Natural killer cell (primary cell): ENCODE data around the gene PLAA. TPM values are rescaled to one million over a fixed set of nuclear protein-coding genes. Genes with fewer than 3 reads are reported as not detected.

Experiments used
- ATAC-seq, 3 donors: fragments of 150-1000 bp in 2 of 3; fragments of 200-7000 bp in 1 of 3; cut with Tn5 transposase; 1 replicate in 1 of 3; 2 replicates in 2 of 3; pipeline ENCODE4 v1.10.0; 2021; ENCODE audit warnings: mild to moderate bottlenecking in 2 of 3, moderate library complexity in 2 of 3
- DNase-seq, 2 donors: peaks; one replicate each; pipeline versions ENCODE4 v3.0.0 to v3.0.0-alpha.2; 2013 to 2021; ENCODE audit warnings: mixed read lengths in 1 of 2
- H3K27ac ChIP-seq: one replicate; pipeline ENCODE4 v1.5.1; 2013; ENCODE audit warnings: mild to moderate bottlenecking, low read length
- H3K27me3 ChIP-seq: one replicate; pipeline ENCODE4 v1.6.1; 2013; ENCODE audit warnings: low read length; ENCODE audit not compliant: control insufficient read depth, insufficient read depth
- H3K36me3 ChIP-seq: one replicate; pipeline ENCODE4 v1.6.1; 2013; ENCODE audit warnings: low read length; ENCODE audit not compliant: control insufficient read depth, insufficient read depth
- H3K4me1 ChIP-seq: one replicate; pipeline ENCODE4 v1.6.1; 2013; ENCODE audit warnings: low read length; ENCODE audit not compliant: control insufficient read depth, insufficient read depth
- H3K4me3 ChIP-seq: one replicate; pipeline ENCODE4 v1.5.1; 2013; ENCODE audit warnings: low read length
- H3K9me3 ChIP-seq: one replicate; pipeline ENCODE4 v1.6.1; 2013; ENCODE audit warnings: low read length; ENCODE audit not compliant: control insufficient read depth, insufficient read depth
- H3K27ac Mint-ChIP-seq, 2 donors: one replicate each; pipeline ENCODE4 v1.8.0; 2022; ENCODE audit warnings: mild to moderate bottlenecking in 2 of 2, mixed read lengths in 2 of 2, moderate library complexity in 1 of 2
- H3K27me3 Mint-ChIP-seq, 2 donors: one replicate each; pipeline ENCODE4 v1.8.0; 2022; ENCODE audit warnings: low read depth in 2 of 2, mixed read lengths in 2 of 2
- H3K36me3 Mint-ChIP-seq: one replicate; pipeline ENCODE4 v1.8.0; 2022; ENCODE audit warnings: mixed read lengths
- H3K4me1 Mint-ChIP-seq, 2 donors: one replicate each; pipeline ENCODE4 v1.8.0; 2022; ENCODE audit warnings: mixed read lengths in 2 of 2
- H3K4me3 Mint-ChIP-seq: one replicate; pipeline ENCODE4 v1.8.0; 2022; ENCODE audit warnings: mild to moderate bottlenecking, moderate library complexity, mixed read lengths
- H3K9me3 Mint-ChIP-seq, 2 donors: one replicate each; pipeline ENCODE4 v1.8.0; 2022; ENCODE audit warnings: mixed read lengths in 2 of 2
- CTCF ChIP-seq: fragments of 200-600 bp; IDR thresholded peaks from one replicate; pipeline ENCODE4 v1.8.0; 2022; ENCODE audit warnings: antibody characterized with exemption
- WGBS: methylation state at CpG from one replicate; pipeline ENCODE4 v1.1.7; 2013; ENCODE audit warnings: missing lambda C conversion rate; ENCODE audit not compliant: insufficient coverage; 5-methylcytosine and 5-hydroxymethylcytosine counted together
- intact Hi-C: fragments of 100-400 bp; cut with micrococcal nuclease; formaldehyde crosslinking; loops from one replicate; pipeline ENCODE4 v1.14.2; 2022
- total RNA-seq, 4 donors: library from RNA; stranded (reverse); fragments of 120-200 nt in 1 of 4; gene quantifications; one replicate each; pipeline versions ENCODE4 v1.2.3 to v1.2.4, GENCODE V29; 2013 to 2022

PLAA gene
- total RNA-seq, 3 donors from 2014 or later (not counting 1 experiment from before 2014, with no cell fraction given): 38.1 to 51.2 (median 45.5) TPM

- Mint-ChIP-seq H3K4me1 (no peaks in the 10 kb centered on the region), H3K9me3 (no peaks in the 10 kb centered on the region), H3K27me3 (no peaks in the 10 kb centered on the region), H3K36me3 (peaks cover 18% of the 10 kb centered on the region), H3K4me3 (no peak overlapping the region), H3K27ac (no peak overlapping the region)
- H3K27me3 ChIP-seq: no peaks in the 10 kb centered on the region
- H3K27ac ChIP-seq: no peak overlapping the region
- no peaks in the 10 kb centered on the region for H3K4me1 ChIP-seq
- no peak for TF ChIP-seq CTCF
- peaks cover 35% of the 10 kb centered on the region for H3K36me3 ChIP-seq
- WGBS: 93% methylated on average over 2 of the region's 2 CpGs
- ATAC-seq (no peak), DNase-seq (no peak)
- intact Hi-C loops: no loop called here
- H3K4me3 ChIP-seq: no peak overlapping the region
- no peaks in the 10 kb centered on the region for H3K9me3 ChIP-seq
Observed at GRCh38 chr9:26913138-26913668, 33.8 kb downstream of the PLAA start.

DNA sequence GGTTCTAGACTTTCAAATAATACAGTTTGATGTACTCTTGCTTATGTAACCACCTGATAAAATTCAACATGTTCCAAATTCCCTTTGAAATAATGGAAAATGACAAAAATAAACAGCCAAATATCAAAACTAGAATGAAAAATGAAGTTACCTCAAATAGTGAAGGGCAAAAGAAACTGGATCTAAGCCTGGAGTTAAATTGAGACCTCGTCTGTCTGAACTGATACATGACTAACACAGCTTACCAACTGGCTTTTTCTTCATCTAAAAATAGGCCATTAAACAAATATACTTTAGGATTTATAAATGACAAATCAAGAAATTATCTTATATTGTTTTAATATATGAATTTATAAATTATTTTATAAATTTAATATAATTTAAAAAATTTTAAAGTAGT is 42.4 kb downstream of the PLAA start:
- intact Hi-C loops: no loop called here
- no peaks in the 10 kb centered on the region for H3K27me3 ChIP-seq
- no peaks in the 10 kb centered on the region for H3K4me1 ChIP-seq
- no peak for DNase-seq
- Mint-ChIP-seq H3K27me3 (no peaks in the 10 kb centered on the region), H3K4me3 (no peak overlapping the region), H3K36me3 (peaks cover 8% of the 10 kb centered on the region), H3K9me3 (no peaks in the 10 kb centered on the region), H3K4me1 (no peaks in the 10 kb centered on the region), H3K27ac (peak overlapping the region in 1 of 2 donors; percentile 32)
- no peak overlapping the region for H3K27ac ChIP-seq
- 100% methylated on average over 1 of the region's 1 CpG for WGBS
- no peaks in the 10 kb centered on the region for H3K9me3 ChIP-seq
- no peak for ATAC-seq
- H3K4me3 ChIP-seq: no peak overlapping the region
- H3K36me3 ChIP-seq: peaks cover 22% of the 10 kb centered on the region
- no peak for TF ChIP-seq CTCF

- 57% methylated on average over 3 of the region's 3 CpGs for WGBS
- H3K4me1 Mint-ChIP-seq: no peaks in the 10 kb centered on the region
- no peaks in the 10 kb centered on the region for H3K27me3 Mint-ChIP-seq
- H3K36me3 ChIP-seq: peaks cover 22% of the 10 kb centered on the region
- peak overlapping the region in 1 of 2 donors; percentile 32 for H3K27ac Mint-ChIP-seq
- H3K36me3 Mint-ChIP-seq: peaks cover 8% of the 10 kb centered on the region
- H3K4me3 ChIP-seq: no peak overlapping the region
- H3K9me3 Mint-ChIP-seq: no peaks in the 10 kb centered on the region
- ATAC-seq (no peak), DNase-seq (no peak)
- no peaks in the 10 kb centered on the region for H3K27me3 ChIP-seq
- no peak overlapping the region for H3K4me3 Mint-ChIP-seq
- no peak overlapping the region for H3K27ac ChIP-seq
- TF ChIP-seq CTCF: no peak
- no peaks in the 10 kb centered on the region for H3K9me3 ChIP-seq
- intact Hi-C loops: no loop called here
- no peaks in the 10 kb centered on the region for H3K4me1 ChIP-seq
Observed at GRCh38 chr9:26904070-26904469, 43.0 kb downstream of the PLAA start.
